Measurements from ENCODE around the gene BCAN.

Gene BCAN

GRCh38 chr1:156645056-156645455, 3.1 kb downstream of the BCAN start:
- TF ChIP-seq FOXP2 (optimal IDR thresholded peaks at IDR 0.05; ENCODE audit: borderline replicate concordance, extremely low read depth, extremely low read length, insufficient read depth) = no peak
- TF ChIP-seq POLR2AphosphoS5 (IDR thresholded peaks at IDR 0.05; ENCODE audit: low read depth, low read length) = no peak
- TF ChIP-seq REST (IDR thresholded peaks at IDR 0.05; ENCODE audit: insufficient read depth in 1 of 2, low read depth in 2 of 2, low read length in 2 of 2) = no peak
- TF ChIP-seq TAF1 (IDR thresholded peaks at IDR 0.05; ENCODE audit: borderline replicate concordance, insufficient read depth, low read length) = no peak
- TF ChIP-seq SIN3A (IDR thresholded peaks at IDR 0.05; ENCODE audit: borderline replicate concordance, insufficient read depth, low read length) = no peak

- no peak for TF ChIP-seq POLR2AphosphoS5 (IDR thresholded peaks at IDR 0.05; ENCODE audit: low read depth, low read length)
- no peak for TF ChIP-seq TAF1 (IDR thresholded peaks at IDR 0.05; ENCODE audit: borderline replicate concordance, insufficient read depth, low read length)
- no peak for TF ChIP-seq SIN3A (IDR thresholded peaks at IDR 0.05; ENCODE audit: borderline replicate concordance, insufficient read depth, low read length)
- TF ChIP-seq FOXP2 (optimal IDR thresholded peaks at IDR 0.05; ENCODE audit: borderline replicate concordance, extremely low read depth, extremely low read length, insufficient read depth) = no peak
- TF ChIP-seq REST (IDR thresholded peaks at IDR 0.05; ENCODE audit: insufficient read depth in 1 of 2, low read depth in 2 of 2, low read length in 2 of 2) = no peak
These were observed 3.7 kb downstream of the BCAN start for GRCh38 chr1:156645666-156646065.

GRCh38 chr1:156646738-156647211, 4.9 kb downstream of the BCAN start:
- TF ChIP-seq SIN3A (IDR thresholded peaks at IDR 0.05; ENCODE audit: borderline replicate concordance, insufficient read depth, low read length) = no peak
- TF ChIP-seq TAF1 (IDR thresholded peaks at IDR 0.05; ENCODE audit: borderline replicate concordance, insufficient read depth, low read length) = no peak
- no peak for TF ChIP-seq REST (IDR thresholded peaks at IDR 0.05; ENCODE audit: insufficient read depth in 1 of 2, low read depth in 2 of 2, low read length in 2 of 2)
- no peak for TF ChIP-seq POLR2AphosphoS5 (IDR thresholded peaks at IDR 0.05; ENCODE audit: low read depth, low read length)

- no peak for TF ChIP-seq FOXP2 (optimal IDR thresholded peaks at IDR 0.05; ENCODE audit: borderline replicate concordance, extremely low read depth, extremely low read length, insufficient read depth)
- no peak for TF ChIP-seq REST (IDR thresholded peaks at IDR 0.05; ENCODE audit: insufficient read depth in 1 of 2, low read depth in 2 of 2, low read length in 2 of 2)
- no peak for TF ChIP-seq SIN3A (IDR thresholded peaks at IDR 0.05; ENCODE audit: borderline replicate concordance, insufficient read depth, low read length)
These were observed 5.4 kb downstream of the BCAN start for GRCh38 chr1:156647351-156647750.

GRCh38 chr1:156648496-156648895, 6.6 kb downstream of the BCAN start:
- TF ChIP-seq FOXP2 (optimal IDR thresholded peaks at IDR 0.05; ENCODE audit: borderline replicate concordance, extremely low read depth, extremely low read length, insufficient read depth) = no peak
- TF ChIP-seq TAF1 (IDR thresholded peaks at IDR 0.05; ENCODE audit: borderline replicate concordance, insufficient read depth, low read length) = no peak
- TF ChIP-seq POLR2AphosphoS5 (IDR thresholded peaks at IDR 0.05; ENCODE audit: low read depth, low read length) = no peak
- TF ChIP-seq SIN3A (IDR thresholded peaks at IDR 0.05; ENCODE audit: borderline replicate concordance, insufficient read depth, low read length) = no peak
- TF ChIP-seq REST (IDR thresholded peaks at IDR 0.05; ENCODE audit: insufficient read depth in 1 of 2, low read depth in 2 of 2, low read length in 2 of 2) = no peak
